ENCODE data around the gene GAS6. TPM values are rescaled to one million over a fixed set of nuclear protein-coding genes. Genes with fewer than 3 reads are reported as not detected.

Gene GAS6
- polyA plus RNA-seq, 3 donors: 18.9 to 30.6 (median 29.2) TPM

- no peak for DNase-seq (ENCODE audit: extremely low read depth in 1 of 11, low read depth in 9 of 11, low spot score in 4 of 11)
These were observed 89.4 kb downstream of the GAS6 start for GRCh38 chr13:113774177-113775107.

- DNase-seq (ENCODE audit: extremely low read depth in 1 of 11, low read depth in 9 of 11, low spot score in 4 of 11): no peak
These were observed 92.1 kb downstream of the GAS6 start for GRCh38 chr13:113771709-113772331.

- no peak for DNase-seq (ENCODE audit: extremely low read depth in 1 of 11, low read depth in 9 of 11, low spot score in 4 of 11)
These were observed 92.9 kb downstream of the GAS6 start for GRCh38 chr13:113770937-113771336.

Other genes starting within 250 kb of the GAS6 start
- under 1 TPM; 0.20 to 0.89 (median 0.30) TPM for gene ATP4B, start 205.9 kb downstream of the GAS6 start, polyA plus RNA-seq (ENCODE audit: insufficient read length in 3 of 3)
- gene GRK1, start 196.9 kb downstream of the GAS6 start, polyA plus RNA-seq (ENCODE audit: insufficient read length in 3 of 3): under 1 TPM; 0.04 to 0.12 (median 0.08) TPM
- gene TMEM255B, start 104.8 kb downstream of the GAS6 start, polyA plus RNA-seq (ENCODE audit: insufficient read length in 3 of 3): 10 to 100 TPM in 1 of 3 donors, 1 to 10 TPM in 2; 4.9 to 10.7 (median 7.0) TPM
- gene C13orf46, start 110.0 kb upstream of the GAS6 start, polyA plus RNA-seq (ENCODE audit: insufficient read length in 3 of 3): under 1 TPM; 0.09 to 0.20 (median 0.14) TPM